Cerebellar nuclear complex (tissue), 1 donor: Measurements from ENCODE around the gene SLC25A43.
"Not testable (repeated sequence)": the region's sequence is repeated elsewhere in the genome, so short reads cannot be mapped to it uniquely, and the experiment has no call there.

Source experiments
- DNase-seq, 2 experiments: peaks; one replicate each; lab custom pipeline; 2025; lab: John Stamatoyannopoulos, UW

The SLC25A43 gene

GRCh38 chrX:119407681-119408080, 8.5 kb downstream of the SLC25A43 start:
- no peak for DNase-seq

- no peak for DNase-seq
Measured at GRCh38 chrX:119410027-119410819, 11.1 kb downstream of the SLC25A43 start.

- no peak for DNase-seq
Measured at GRCh38 chrX:119410854-119411253, 11.7 kb downstream of the SLC25A43 start.

GRCh38 chrX:119411959-119412358, 12.8 kb downstream of the SLC25A43 start:
- no peak for DNase-seq

- DNase-seq: no peak
Measured at GRCh38 chrX:119417376-119417775, 18.2 kb downstream of the SLC25A43 start.

GRCh38 chrX:119417842-119418241, 18.7 kb downstream of the SLC25A43 start:
- no peak for DNase-seq

GRCh38 chrX:119419146-119419545, 20.0 kb downstream of the SLC25A43 start:
- DNase-seq: no peak

GRCh38 chrX:119419898-119420297, 20.8 kb downstream of the SLC25A43 start:
- no peak for DNase-seq

- DNase-seq: no peak
Measured at GRCh38 chrX:119421016-119421705, 22.0 kb downstream of the SLC25A43 start.

- no peak for DNase-seq
Measured at GRCh38 chrX:119423631-119424030, 24.5 kb downstream of the SLC25A43 start.

GRCh38 chrX:119424999-119425398, 25.9 kb downstream of the SLC25A43 start:
- no peak for DNase-seq

GRCh38 chrX:119427024-119427794, 28.1 kb downstream of the SLC25A43 start:
- DNase-seq: no peak

- DNase-seq: no peak
Measured at GRCh38 chrX:119427795-119428185, 28.7 kb downstream of the SLC25A43 start.

GRCh38 chrX:119429471-119429870, 30.3 kb downstream of the SLC25A43 start:
- DNase-seq: no peak

GRCh38 chrX:119441295-119441694, 42.2 kb downstream of the SLC25A43 start:
- DNase-seq: not testable (repeated sequence)

- no peak for DNase-seq
Measured at GRCh38 chrX:119442286-119442685, 43.1 kb downstream of the SLC25A43 start.

GRCh38 chrX:119453202-119453601, 54.1 kb downstream of the SLC25A43 start:
- no peak for DNase-seq

- no peak for DNase-seq
Measured at GRCh38 chrX:119455264-119455663, 56.1 kb downstream of the SLC25A43 start.

GRCh38 chrX:119459181-119459580, 60.0 kb downstream of the SLC25A43 start:
- no peak for DNase-seq

- DNase-seq: no peak
Measured at GRCh38 chrX:119465555-119465954, 66.4 kb downstream of the SLC25A43 start.

GRCh38 chrX:119466970-119467369, 67.8 kb downstream of the SLC25A43 start:
- no peak for DNase-seq

GRCh38 chrX:119467433-119467832, 68.3 kb downstream of the SLC25A43 start:
- no peak for DNase-seq
